Medulla oblongata (tissue), 1 donor: ENCODE data around the gene P2RX1.

ENCODE experiments used
- DNase-seq: peaks from one replicate; pipeline ENCODE4 v3.0.0-alpha.2; 2015; ENCODE audit errors: extremely low spot score

P2RX1 gene

GRCh38 chr17:3905017-3905520 lies 11.2 kb downstream of the P2RX1 start:
- no peak for DNase-seq

DNA sequence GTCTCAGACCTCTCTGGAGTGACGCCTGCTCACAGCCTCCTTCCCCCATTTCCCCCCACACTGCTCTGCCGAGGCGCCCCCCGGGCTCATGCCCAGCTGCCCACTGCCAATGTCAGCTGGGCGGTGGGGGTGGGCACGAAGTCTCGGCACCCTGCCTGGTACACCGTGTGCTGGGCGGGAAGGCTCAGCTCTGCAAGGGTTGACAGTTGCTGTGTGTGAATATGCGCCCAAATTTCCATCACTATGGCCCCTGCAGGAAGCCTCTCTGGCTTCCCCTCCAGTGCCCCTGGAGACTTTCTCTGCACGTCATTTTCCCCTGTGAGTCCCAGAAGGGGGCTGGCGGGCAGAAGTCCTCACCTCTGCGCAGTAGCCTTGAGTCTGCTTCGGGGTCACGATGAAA lies 11.8 kb downstream of the P2RX1 start:
- DNase-seq, result no peak

DNA sequence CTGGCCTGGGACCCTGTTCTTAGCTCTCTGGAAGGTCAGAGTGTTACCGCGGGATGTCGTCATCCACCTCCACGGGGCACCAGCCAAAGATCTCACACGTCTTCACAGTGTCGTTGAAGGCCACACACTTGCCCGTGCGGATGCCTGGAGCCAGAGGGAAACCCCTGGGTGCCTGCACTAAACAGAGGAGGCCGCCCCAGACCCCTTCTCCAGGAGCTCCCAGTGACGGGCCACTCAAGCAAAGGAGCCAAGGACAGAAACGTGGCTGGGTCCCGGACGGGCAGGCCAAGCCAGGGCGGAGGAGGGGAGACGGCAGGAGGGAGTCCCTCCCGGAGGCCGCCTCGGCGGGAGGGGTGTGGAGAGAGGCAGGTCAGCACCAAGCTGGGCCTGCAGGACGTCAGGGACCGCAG lies 12.4 kb downstream of the P2RX1 start:
- no peak for DNase-seq

DNA sequence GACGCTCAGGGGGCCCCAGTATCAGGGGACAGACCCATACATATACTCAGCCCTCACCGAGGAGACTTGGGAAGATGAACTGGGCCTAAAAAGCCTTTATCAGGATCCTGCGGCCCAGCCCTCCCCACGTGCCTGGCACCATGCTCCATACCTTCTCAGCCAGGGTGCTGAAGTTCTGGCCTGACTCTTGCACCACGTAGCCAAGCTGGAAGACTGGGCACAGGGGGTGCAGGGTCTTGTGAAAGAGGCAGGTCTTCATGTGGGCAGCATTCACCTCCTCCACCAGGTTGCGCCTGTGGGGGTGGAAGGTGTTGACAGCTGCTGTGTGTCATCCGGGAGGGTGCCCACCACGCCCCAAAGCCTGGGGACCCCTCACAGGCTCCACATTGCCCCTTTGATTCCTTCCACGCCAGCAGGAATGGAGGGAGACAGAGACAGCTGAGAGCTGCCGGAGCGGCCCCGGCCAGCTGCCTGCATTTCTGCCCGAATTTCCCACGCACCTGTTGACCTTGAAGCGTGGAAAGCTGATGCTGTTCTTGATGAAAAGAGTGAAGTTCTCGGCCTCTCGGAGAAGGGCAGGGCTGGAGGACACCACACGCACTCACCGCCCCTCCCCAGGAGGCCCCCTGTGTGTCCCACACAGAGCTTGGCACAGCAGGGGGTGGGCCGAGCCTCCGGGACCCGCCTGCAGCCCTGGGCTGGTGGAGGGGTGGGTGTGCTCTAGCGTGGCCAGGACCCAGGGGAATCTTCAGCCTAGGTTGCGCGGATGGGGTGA lies 13.0 kb downstream of the P2RX1 start:
- DNase-seq, result no peak

GRCh38 chr17:3900646-3901045 lies 15.6 kb downstream of the P2RX1 start:
- no peak for DNase-seq

- DNase-seq, result no peak
Measured at GRCh38 chr17:3897731-3898130, 18.5 kb downstream of the P2RX1 start.

- no peak for DNase-seq
Measured at GRCh38 chr17:3896968-3897235, 19.4 kb downstream of the P2RX1 start.

DNA sequence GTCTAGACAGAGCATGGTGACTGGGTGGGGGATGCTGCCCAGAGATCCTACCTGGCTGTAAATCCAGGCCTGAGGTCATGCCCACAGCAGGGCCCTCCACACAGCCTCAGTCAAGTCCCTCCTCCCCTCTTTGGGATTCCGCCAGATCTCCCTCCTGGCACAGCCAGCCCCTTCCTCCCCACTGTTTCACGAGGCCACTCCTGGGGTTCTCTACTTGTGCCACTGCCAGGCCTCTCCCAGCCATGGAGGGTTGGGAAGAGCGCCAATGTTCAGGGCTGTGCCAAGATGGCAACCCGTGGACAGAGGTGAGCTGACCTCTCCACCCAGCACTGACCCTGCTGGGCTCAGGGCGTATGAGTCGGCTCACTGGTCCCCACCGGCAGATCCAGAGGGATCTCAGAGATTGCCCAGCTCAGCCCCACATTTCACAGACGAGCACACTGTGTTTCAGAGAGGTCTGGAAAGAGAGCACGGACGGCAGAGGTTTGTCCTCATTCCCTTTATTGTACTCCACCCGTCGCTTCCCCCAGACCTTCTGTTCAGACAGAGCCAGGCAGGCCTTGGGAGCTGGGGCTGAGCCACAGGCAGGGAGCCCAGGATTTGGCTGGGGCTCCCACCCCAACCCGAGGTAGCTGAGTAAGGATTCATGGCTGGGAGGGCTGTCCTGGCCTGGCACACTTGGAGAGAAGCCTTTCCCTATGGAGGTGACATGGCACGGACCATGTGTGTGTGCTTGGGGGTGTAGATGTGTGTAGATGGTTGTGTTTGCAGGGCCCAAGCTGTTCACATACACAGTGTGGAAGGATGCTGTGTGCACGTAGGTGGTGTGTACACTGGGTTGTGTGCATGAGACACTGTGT lies 19.9 kb downstream of the P2RX1 start:
- peak; percentile 45 for DNase-seq

GRCh38 chr17:3895354-3895753 lies 20.9 kb downstream of the P2RX1 start:
- peak; percentile 9 for DNase-seq

GRCh38 chr17:3894911-3895343 lies 21.3 kb downstream of the P2RX1 start:
- DNase-seq, result peak; percentile 38

- no peak for DNase-seq
Measured at GRCh38 chr17:3894188-3894587, 22.1 kb downstream of the P2RX1 start.

GRCh38 chr17:3893720-3894116 lies 22.5 kb downstream of the P2RX1 start:
- no peak for DNase-seq

DNA sequence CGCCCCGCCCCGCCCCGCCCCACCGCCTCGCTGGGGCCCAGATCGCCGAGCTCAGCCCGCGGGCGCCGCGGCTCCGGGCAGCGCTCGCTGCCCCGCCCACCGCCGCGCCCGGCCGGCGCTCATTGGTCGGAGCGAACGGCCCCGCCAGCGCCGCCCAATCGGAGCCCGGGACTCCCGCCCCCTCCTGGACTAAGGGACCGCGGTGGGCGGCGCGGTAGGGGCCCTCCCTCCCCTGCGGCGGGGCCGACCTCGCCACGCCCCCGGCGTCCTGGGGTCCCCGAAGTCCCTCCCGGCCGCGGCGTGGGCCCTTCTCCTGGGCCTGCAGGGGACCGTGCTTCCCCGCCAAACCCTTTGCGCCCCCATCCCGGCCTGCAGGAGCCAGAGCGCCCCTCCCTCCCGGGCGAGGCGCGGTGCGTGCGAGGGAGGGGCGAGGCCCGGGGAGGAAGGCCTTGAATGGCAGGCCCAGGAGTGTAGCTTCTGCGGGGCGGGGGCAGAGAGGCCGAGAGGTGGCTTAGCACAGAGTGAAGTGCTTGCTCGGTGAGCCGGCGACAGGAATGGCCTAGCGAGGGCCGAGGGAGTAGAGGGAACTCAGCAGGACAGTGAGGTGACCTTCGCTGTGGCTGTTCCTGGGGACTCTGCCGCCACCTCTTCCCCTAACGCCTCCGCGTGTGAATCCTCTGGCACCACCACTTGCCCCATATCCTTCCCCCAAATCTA lies 23.1 kb downstream of the P2RX1 start, which contains the start of gene CAMKK1:
CAMKK1 (minus strand) TSS at position 51 of the 717 bp plus-strand sequence. CDS start 7,366 bp downstream, outside the sequence.
- peak; percentile 83 for DNase-seq

GRCh38 chr17:3892095-3892998 lies 23.9 kb downstream of the P2RX1 start:
- DNase-seq, result peak; percentile 67

GRCh38 chr17:3891626-3892094 lies 24.6 kb downstream of the P2RX1 start:
- DNase-seq, result no peak

DNA sequence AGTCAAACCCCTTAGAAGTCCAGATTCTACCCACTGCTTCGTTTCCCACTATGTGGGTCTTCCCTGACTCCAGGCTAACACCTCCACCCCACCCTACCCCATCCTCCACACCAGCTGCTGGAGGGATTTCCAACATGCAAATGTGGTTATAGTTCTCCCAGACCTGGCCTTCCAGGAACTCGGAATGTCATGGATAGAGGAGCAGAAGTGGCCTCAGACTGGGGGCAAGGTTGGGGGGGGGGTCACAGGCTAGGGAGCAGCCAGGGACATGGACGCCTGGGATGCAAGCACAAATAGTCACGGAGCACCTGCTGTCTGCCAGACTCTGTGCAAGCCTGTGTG lies 25.4 kb downstream of the P2RX1 start:
- DNase-seq, result no peak

DNA sequence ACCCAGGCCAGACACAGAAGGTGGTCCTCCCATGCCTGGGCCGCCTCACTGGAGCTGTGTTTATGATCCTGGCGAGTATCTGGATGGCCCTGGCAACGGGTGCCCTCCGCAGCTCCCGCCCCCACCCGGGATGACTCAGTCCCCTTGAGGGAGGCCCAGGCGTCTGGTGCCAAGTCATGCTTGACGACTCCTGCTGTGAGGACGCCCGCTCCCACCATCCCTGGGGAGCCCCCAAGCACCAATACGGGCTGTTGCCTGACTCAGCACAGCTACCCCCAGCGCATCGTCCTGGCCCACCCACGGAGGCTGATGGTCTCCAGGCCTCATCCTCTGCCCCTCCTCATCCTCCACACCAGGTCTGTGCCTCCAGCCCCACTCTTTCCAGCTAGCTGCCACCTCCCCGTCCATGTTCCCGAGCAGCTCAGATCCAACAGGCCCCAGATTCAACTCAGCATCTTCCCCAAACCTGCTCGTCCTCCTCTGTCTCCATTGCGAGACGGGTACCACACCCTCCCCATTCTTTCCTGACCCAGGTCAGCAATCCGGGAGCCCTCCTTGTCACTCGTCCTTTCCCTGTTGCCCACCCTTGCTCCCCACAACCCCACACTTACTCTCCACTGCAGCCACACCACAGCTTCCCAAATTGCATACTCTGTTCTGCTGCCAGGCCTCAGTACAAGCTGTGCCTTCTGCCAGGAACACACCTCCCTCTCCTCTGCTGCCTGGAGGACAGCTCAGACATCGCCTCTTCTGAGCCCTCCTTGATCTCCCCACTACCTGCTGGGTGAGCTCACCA lies 26.0 kb downstream of the P2RX1 start:
- no peak for DNase-seq

GRCh38 chr17:3889325-3890012 lies 26.8 kb downstream of the P2RX1 start:
- no peak for DNase-seq

DNA sequence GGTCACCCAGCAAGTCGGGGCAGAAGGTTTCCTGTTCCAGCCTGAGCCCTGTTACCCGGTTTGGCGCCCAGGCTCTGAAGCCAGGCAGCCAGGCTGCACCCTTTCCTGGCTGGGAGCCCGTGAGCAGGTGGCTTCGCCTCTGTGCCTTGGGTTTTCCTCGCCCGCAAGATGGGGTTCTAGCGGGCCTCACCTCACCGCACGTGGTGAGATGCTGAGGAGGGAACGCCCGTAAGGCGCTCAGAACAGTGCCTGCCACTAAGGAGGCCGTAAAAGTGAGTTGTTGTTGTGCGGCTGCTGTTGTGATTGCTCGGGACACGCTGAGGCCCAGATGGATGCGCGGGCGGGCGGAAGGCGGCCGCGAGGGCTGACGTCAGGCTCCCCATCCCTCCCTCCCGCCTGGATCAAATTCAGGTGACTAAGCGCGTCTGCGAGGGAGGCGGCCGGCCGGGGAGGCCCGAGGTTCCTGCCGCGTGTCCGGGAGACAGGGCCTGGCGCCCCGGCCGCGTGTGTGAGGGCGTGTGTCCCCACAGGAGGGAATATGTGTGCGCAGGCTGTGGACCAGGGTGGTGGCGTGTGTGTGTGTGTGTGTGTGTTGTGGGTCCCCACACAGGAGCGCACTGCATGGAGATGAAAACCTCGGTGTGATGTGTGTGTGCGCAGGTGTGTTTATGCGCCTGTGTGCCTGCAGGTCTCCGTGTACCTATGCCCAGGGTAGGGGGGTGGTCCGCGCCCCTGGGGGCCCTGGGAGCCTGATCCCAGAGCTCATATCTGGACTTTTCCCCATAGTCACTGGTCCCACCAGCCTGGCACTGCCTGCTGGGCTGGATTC lies 27.7 kb downstream of the P2RX1 start:
- DNase-seq, result peak; percentile 7
